Skeletal muscle satellite cell (primary cell): Measurements from ENCODE around the gene PTPRT.

Experiments
- H3K27me3 ChIP-seq: 2 replicates; pipeline ENCODE4 v1.7.0; 2013; ENCODE audit warnings: low read length; ENCODE audit not compliant: control insufficient read depth, insufficient read depth
- H3K36me3 ChIP-seq: 2 replicates; pipeline ENCODE4 v1.7.0; 2013; ENCODE audit warnings: mild to moderate bottlenecking, control low read depth, low read length; ENCODE audit not compliant: insufficient read depth
- H3K4me1 ChIP-seq: 2 replicates; pipeline ENCODE4 v1.7.0; 2013; ENCODE audit warnings: low read length; ENCODE audit not compliant: control insufficient read depth, insufficient read depth
- H3K4me2 ChIP-seq: 2 replicates; pipeline ENCODE4 v1.7.0; 2013; ENCODE audit warnings: mild to moderate bottlenecking, low read length
- H3K4me3 ChIP-seq: 2 replicates; pipeline ENCODE4 v1.7.0; 2013; ENCODE audit warnings: low read length
- H3K9ac ChIP-seq: 2 replicates; pipeline ENCODE4 v1.7.0; 2013; ENCODE audit warnings: mild to moderate bottlenecking, low read depth, low read length, moderate library complexity
- H3K9me3 ChIP-seq: replicated peaks from 2 replicates; pipeline ENCODE4 v1.7.0; 2013; ENCODE audit warnings: mild to moderate bottlenecking, control low read depth, low read length

PTPRT gene

DNA sequence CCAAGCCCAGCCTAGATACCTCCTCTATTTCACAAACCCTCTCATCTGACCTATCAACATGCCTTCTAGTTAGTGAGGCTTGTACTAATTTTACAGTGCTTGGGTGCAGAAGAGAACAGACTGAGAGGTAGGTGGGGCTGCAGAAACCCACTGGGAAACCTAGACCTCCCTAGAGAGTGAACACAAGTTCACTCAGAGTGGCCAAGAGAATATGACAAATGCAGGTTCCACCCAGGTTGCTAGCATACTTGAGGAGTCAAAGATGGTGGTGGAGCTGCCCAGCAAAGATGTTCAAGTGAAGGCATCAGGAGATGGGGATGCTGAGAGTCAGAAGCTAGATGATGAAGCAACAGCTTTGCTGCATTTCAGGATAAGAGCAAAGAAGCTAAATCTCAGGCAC lies 337.0 kb downstream of the PTPRT start:
- H3K36me3 ChIP-seq, result no peaks in the 10 kb centered on the region
- peaks cover 14% of the 10 kb centered on the region for H3K9me3 ChIP-seq
- H3K4me1 ChIP-seq, result no peaks in the 10 kb centered on the region
- no peak overlapping the region for H3K9ac ChIP-seq
- no peak overlapping the region for H3K4me2 ChIP-seq
- no peaks in the 10 kb centered on the region for H3K27me3 ChIP-seq
- H3K4me3 ChIP-seq, result no peak overlapping the region

DNA sequence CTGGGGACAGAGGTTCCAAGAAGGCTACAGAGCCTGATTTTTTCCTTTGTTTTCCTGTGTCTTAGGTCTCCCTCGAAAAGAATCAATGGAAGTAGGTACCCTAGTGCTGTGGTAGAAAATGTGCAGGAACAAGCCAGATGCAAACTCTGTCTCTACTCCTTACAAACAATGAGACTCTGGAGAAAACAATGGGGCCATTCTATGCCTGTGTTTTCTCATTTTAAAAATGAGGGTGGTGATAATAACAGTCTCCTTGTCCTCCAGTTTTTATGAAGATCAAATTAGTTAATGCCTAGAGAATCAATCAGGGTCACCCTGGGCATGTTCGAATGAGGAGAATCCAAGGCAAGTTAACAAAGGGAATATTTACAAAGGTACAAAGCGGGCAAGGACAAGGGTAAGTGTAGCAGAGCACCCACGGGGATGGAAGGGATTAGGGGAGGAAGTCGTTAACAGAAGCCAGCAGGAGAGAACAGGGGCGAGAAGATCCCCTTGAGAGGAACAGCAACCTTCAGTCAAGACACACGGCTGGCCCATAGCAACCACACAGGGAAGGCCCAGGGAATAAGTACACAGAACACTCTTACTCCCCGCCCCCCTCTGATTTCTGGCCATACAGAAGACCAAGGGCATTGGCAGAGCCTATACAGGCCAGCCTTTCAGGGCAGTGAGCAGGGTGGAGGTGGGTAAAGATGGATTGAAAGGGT lies 342.8 kb downstream of the PTPRT start:
- no peaks in the 10 kb centered on the region for H3K27me3 ChIP-seq
- H3K4me3 ChIP-seq, result no peak overlapping the region
- peaks cover 27% of the 10 kb centered on the region for H3K9me3 ChIP-seq
- no peak overlapping the region for H3K9ac ChIP-seq
- H3K36me3 ChIP-seq, result no peaks in the 10 kb centered on the region
- H3K4me2 ChIP-seq, result no peak overlapping the region
- no peaks in the 10 kb centered on the region for H3K4me1 ChIP-seq

DNA sequence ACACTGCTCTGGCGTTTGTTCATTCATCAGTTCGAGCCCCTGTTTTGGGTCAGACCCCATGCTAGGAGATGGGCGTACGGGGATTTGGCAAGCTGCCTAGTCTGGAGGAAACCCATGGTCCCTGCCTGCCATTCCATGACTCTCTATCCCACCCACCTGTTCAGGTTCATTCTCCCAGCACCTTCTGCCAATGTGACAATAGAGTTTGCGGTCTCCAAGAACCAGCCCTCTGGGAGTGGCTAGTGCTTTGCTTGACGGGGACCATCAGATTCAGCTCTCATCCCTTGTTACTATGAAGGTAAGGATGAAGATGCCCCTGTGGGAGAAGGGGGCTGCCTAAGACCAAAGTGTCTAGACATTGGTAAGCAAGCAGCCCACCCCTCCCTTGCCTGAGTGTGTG lies 345.0 kb downstream of the PTPRT start:
- Histone ChIP-seq H3K4me1 (no peaks in the 10 kb centered on the region), H3K27me3 (no peaks in the 10 kb centered on the region), H3K36me3 (no peaks in the 10 kb centered on the region), H3K4me2 (no peak overlapping the region), H3K9ac (no peak overlapping the region), H3K4me3 (no peak overlapping the region), H3K9me3 (peaks cover 23% of the 10 kb centered on the region)

DNA sequence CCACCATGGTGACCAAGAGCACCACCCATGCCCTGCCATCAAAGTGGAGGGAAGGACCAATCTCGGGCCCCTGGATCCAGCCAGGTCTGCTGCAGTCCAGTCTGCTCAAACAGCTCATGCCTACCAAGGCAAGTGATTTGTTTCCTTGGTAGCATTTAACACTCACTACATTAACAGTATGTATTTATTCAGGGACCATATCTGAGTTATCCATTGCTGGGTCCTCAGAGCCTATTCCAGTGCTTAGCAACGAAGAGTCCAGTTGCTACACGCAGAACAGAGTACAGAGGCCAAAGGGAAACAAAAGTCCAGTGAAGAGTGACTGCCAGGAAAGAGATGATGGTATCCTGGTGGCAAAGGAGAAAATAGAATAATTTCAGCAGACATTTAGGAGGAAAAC lies 352.2 kb downstream of the PTPRT start:
- Histone ChIP-seq H3K9me3 (peaks cover 3% of the 10 kb centered on the region), H3K4me2 (no peak overlapping the region), H3K4me3 (no peak overlapping the region), H3K4me1 (no peaks in the 10 kb centered on the region), H3K27me3 (no peaks in the 10 kb centered on the region), H3K9ac (no peak overlapping the region), H3K36me3 (no peaks in the 10 kb centered on the region)

DNA sequence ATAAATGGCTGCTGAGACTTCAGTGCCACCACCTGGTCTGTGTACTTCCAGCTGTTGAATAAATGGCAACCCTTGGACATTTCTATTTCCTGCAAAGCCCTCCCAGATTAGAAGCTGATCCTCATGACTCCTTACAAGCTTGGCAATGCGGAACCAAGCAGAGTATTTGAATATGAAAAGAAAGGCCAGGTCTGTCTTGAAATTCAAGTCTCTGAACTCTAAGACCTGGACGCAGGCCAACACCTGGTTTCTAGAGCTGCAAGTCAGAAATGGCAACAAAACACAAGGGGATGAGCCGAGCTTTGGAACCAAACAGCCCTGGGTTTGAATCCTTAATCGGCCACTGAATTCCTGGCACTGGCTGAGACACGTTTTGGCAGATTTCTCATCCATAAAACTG lies 353.4 kb downstream of the PTPRT start:
- Histone ChIP-seq H3K27me3 (no peaks in the 10 kb centered on the region), H3K36me3 (no peaks in the 10 kb centered on the region)

DNA sequence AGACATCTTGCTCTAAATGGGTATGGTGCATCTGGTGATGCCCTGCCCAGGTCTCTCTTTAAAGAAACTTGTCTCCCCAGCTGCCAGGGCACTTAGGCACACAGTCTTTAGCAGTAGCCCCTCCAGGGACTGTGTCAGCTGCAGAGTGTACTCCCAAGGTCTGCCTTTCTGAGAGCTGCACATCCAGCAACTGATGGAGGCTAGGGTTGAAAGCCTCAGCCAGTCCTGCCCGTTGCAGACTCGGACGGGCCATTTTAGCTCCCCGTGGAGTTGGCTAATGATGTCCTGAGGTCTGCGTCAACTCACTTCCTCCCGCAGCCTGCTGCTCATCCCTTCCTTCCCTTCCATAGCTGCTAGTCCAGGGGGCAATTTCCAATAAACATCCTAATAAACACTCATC lies 381.8 kb downstream of the PTPRT start:
- no peak overlapping the region for H3K4me2 ChIP-seq
- no peaks in the 10 kb centered on the region for H3K36me3 ChIP-seq
- H3K27me3 ChIP-seq, result no peaks in the 10 kb centered on the region
- H3K4me3 ChIP-seq, result no peak overlapping the region
- no peak overlapping the region for H3K9ac ChIP-seq
- no peaks in the 10 kb centered on the region for H3K4me1 ChIP-seq
- H3K9me3 ChIP-seq, result peaks cover 10% of the 10 kb centered on the region

More for the DNA sequence above, 353.4 kb downstream of the PTPRT start:
- Histone ChIP-seq H3K9ac (no peak overlapping the region), H3K4me2 (no peak overlapping the region), H3K9me3 (peaks cover 3% of the 10 kb centered on the region), H3K4me1 (no peaks in the 10 kb centered on the region), H3K4me3 (no peak overlapping the region)

DNA sequence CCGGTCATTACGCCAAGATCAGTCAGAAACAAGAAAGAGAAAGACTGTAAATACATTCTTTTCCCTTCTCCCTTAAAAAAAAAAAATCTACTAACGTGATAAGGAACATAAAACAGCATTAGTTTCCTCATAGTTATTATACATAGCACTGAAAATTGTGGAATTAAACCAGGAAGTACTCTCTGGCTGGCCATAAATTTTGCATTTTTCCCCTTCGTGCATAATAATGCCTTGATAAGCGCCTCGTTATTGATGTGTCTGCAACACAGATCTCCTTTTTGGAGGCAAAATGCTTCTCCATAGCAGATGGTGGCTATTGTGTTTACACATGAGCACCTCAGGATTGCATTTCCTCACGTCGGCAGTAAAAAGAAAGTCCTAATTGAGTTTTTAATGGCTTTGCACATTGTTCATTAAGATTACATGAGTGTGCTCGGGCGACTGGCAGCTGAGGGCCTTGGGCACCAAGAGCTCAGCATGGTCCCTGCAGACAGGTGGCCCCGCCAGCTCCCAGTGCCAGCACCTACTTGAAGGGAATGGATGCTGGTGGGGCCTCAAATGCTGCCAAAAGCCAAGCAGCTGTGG lies 394.5 kb downstream of the PTPRT start:
- H3K36me3 ChIP-seq, result no peaks in the 10 kb centered on the region
- H3K4me3 ChIP-seq, result no peak overlapping the region
- H3K4me1 ChIP-seq, result no peaks in the 10 kb centered on the region
- peaks cover 8% of the 10 kb centered on the region for H3K9me3 ChIP-seq
- no peak overlapping the region for H3K4me2 ChIP-seq
- no peaks in the 10 kb centered on the region for H3K27me3 ChIP-seq
- no peak overlapping the region for H3K9ac ChIP-seq

DNA sequence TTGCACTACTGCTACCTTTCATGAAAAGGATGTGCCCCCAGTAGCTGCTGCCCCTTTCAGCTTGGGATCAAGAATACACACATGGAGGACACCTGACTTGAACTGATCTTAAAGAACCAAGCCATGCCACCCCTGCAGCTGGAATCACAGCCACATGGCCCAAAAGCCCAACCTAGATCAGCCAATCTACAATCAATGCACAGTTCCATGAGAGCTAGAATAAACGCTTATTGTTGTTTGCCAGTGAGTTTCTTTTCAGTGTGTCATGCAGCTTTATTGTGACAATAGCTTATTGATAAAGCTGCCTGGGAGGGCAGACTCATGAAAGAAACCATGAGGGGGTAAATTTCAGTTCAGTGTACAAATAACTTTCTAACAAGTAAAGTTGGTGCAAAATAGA lies 397.7 kb downstream of the PTPRT start:
- Histone ChIP-seq H3K4me2 (no peak overlapping the region), H3K27me3 (no peaks in the 10 kb centered on the region), H3K36me3 (no peaks in the 10 kb centered on the region), H3K9ac (no peak overlapping the region), H3K4me1 (no peaks in the 10 kb centered on the region), H3K9me3 (peaks cover 8% of the 10 kb centered on the region), H3K4me3 (no peak overlapping the region)

DNA sequence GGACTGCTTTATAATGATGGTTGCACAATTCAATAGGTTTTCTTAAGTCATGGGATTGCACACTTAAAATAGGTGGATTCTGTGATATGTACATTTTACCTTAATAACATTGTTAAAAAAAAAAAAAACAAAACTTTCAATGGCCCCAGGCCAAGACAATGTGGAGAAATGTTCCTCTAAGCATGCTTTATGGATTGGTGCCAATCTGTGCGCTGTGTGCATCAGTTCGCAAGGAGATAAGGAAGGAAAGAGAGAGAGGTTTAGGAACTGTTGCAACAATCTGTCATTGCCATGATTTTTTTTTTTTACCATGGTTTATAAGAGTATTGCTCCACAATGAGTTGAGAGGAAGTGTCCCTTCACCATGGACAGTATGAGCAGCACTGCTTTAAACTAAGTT lies 399.6 kb downstream of the PTPRT start:
- Histone ChIP-seq H3K4me3 (no peak overlapping the region), H3K36me3 (no peaks in the 10 kb centered on the region), H3K27me3 (no peaks in the 10 kb centered on the region), H3K9ac (no peak overlapping the region), H3K4me2 (no peak overlapping the region), H3K9me3 (peaks cover 8% of the 10 kb centered on the region), H3K4me1 (no peaks in the 10 kb centered on the region)

DNA sequence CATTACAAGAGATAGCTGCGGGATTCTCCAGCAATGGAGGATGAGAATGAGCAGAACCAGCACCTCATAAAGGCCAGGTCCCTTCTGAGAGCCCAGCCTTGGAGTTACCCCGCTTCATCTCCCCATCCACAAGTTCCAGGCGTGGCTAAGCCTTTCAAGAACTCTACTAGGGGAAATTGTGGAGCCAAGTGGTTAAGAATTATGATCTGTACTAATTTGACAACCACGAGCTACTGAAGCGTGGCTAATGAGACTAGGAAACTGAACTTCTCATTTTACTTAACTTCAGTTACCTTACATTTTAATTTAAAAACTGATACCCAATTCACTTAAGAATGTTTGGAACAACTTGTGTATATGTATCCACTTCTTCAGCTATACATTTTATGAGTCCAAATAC lies 401.0 kb downstream of the PTPRT start:
- H3K4me3 ChIP-seq, result no peak overlapping the region
- H3K27me3 ChIP-seq, result no peaks in the 10 kb centered on the region
- no peak overlapping the region for H3K4me2 ChIP-seq
- no peaks in the 10 kb centered on the region for H3K36me3 ChIP-seq
- no peak overlapping the region for H3K9ac ChIP-seq
- peaks cover 2% of the 10 kb centered on the region for H3K9me3 ChIP-seq
- H3K4me1 ChIP-seq, result no peaks in the 10 kb centered on the region

DNA sequence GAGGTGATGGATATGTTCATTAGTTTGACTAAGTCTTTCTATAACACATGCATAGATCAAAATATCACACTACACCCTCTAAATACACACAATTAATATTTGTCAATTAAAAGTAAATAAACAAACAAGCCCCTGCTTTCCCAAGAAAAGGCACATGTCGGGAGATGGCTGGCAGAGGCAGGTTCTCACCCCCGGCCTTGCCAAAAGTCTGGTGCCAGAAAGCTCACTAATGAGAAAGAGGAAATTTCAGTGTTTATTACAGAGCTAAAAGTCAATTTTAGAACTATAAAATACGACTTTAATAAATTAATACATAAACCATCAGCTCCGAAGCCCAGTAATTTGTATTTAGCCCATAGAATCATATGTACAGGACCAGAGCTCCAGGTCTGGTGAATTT lies 404.7 kb downstream of the PTPRT start:
- no peaks in the 10 kb centered on the region for H3K27me3 ChIP-seq
- H3K9ac ChIP-seq, result no peak overlapping the region
- H3K4me2 ChIP-seq, result no peak overlapping the region
- H3K36me3 ChIP-seq, result no peaks in the 10 kb centered on the region
- H3K4me1 ChIP-seq, result no peaks in the 10 kb centered on the region
- H3K4me3 ChIP-seq, result no peak overlapping the region
- no peaks in the 10 kb centered on the region for H3K9me3 ChIP-seq

DNA sequence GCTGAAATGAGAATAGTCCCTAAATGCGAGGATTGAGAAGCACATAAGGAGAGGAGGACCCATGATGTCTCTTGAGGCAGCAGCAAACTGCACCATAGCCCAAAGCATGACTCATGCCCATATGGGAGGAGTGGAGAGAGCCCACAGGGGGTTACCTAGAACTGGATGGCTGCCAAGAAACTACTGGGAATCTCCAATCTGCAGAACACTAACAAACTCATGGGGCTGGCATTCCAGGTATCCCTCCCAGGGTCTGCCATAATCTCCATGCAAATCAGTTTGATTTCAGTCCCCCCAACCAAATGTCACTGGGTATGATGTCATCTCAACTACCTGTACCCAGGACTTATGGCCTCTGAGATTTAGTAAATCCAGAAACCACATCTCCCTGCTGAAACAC lies 410.5 kb downstream of the PTPRT start:
- no peaks in the 10 kb centered on the region for H3K36me3 ChIP-seq
- H3K27me3 ChIP-seq, result no peaks in the 10 kb centered on the region
- peaks cover 15% of the 10 kb centered on the region for H3K9me3 ChIP-seq
- H3K4me2 ChIP-seq, result no peak overlapping the region
- H3K4me1 ChIP-seq, result no peaks in the 10 kb centered on the region
- H3K9ac ChIP-seq, result no peak overlapping the region
- no peak overlapping the region for H3K4me3 ChIP-seq
